Posterior cingulate gyrus (tissue), 11 donors: ENCODE data around the gene TBX2.
A peak's percentile ranks its signal among the peaks of the same experiment; 100 is the strongest.

Experiments used
- DNase-seq, 10 donors: peaks; one replicate each; pipeline versions ENCODE4 v3.0.0 to v3.0.0-alpha.2; 2020 to 2021; ENCODE audit warnings: mixed read lengths in 3 of 10
- intact Hi-C: fragments of 100-400 bp; cut with DNase I; formaldehyde crosslinking; loops from one replicate; pipeline ENCODE4 v1.15.1; 2023

Gene TBX2

DNA sequence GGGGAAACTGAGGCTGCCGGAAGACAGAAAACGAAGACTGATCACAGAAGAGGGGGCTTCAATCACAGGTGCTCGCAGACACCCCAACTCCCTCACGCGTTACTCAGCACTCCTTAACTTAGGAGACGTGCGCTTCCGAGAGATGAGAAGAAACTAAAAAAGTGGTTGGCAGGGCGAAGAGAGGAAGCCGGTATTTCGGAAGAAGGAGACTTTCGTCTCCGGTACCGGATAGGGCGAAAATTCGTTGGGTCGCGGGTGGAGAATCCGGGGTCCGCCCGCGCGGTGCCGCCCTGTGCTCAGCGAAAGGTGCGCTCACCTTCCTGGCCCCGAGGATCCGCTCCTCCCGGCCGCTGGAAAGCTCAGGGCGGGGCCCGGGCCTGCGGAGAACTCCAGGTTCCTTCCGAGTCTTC lies 917 bp upstream of the TBX2 start:
- intact Hi-C loops: no loop called here
- peak in 1 of 10 donors; percentile 46 for DNase-seq

DNA sequence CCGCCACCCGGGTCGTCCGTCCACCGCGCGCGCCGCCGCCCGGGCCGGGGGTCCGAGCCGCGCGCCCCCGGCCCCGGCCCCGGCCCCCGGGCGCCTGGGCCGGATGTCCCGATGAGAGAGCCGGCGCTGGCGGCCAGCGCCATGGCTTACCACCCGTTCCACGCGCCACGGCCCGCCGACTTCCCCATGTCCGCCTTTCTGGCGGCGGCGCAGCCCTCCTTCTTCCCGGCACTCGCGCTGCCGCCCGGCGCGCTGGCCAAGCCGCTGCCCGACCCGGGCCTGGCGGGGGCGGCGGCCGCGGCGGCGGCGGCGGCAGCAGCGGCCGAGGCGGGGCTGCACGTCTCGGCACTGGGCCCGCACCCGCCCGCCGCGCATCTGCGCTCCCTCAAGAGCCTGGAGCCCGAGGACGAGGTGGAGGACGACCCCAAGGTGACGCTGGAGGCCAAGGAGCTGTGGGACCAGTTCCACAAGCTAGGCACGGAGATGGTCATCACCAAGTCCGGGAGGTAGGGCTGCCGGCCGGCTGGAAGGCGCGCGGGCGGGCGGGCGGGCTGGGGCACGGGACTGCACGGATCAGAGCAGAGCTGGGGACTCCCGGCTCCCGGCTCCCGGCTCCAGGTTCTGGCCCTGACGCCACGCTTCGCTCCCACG lies 548 bp downstream of the TBX2 start:
- DNase-seq: peak in 3 of 10 donors; percentile 58 to 78 (median 74)
- intact Hi-C loops: no loop called here

- DNase-seq: peak in 2 of 10 donors; percentile 73 to 80
- intact Hi-C loops: no loop called here
These were observed 1.2 kb downstream of the TBX2 start for GRCh38 chr17:61400717-61401388.

DNA sequence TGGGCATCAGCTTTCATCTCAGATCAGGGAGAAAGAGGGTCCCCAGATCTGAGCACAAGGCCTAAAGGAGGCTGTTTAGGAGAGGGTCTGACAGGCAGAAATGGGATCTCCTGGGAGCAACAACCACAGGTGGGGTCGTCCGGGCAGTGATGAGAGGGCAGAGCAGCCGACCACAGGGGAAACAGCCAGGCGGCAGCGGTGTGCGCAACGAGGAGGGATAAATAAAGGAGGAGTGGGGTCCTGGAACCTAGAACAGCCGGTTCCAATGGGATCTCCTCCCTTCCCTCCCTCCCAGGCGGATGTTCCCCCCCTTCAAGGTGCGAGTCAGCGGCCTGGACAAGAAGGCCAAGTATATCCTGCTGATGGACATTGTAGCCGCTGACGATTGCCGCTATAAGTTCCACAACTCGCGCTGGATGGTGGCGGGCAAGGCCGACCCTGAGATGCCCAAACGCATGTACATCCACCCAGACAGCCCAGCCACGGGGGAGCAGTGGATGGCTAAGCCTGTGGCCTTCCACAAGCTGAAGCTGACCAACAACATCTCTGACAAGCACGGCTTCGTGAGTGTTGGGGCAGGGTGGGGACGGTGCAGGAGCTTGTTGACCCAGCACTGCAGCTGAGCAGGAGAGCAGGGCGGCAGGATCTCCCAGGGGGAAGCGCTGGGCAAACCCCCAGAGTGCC lies 1.9 kb downstream of the TBX2 start:
- intact Hi-C loops: no loop called here
- peak in 1 of 10 donors; percentile 71 for DNase-seq

DNA sequence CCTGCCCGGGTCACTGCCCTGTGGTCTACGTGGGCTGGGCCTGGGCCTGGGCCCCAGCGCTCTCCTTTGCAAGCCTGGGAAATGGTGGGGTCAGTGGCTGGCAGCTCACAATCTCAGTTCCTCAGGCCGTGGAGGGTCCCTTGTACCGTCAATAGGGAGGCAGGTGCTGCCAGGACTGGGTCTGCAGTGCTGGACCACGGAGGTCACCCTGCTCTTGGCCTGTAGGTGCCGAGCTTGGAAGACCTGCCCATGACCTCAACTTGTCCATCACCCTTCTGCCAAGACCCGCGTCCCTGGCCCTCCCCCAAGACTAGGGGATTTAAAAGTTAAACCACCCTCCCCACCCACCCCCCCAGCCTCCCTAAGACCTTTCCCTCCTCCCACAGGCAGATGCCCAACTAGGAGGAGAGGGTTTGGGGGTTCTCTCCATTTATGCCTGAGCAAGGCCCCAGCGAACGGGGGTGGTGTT lies 2.5 kb downstream of the TBX2 start:
- DNase-seq: peak in 2 of 10 donors; percentile 43 to 69
- intact Hi-C loops: no loop called here

DNA sequence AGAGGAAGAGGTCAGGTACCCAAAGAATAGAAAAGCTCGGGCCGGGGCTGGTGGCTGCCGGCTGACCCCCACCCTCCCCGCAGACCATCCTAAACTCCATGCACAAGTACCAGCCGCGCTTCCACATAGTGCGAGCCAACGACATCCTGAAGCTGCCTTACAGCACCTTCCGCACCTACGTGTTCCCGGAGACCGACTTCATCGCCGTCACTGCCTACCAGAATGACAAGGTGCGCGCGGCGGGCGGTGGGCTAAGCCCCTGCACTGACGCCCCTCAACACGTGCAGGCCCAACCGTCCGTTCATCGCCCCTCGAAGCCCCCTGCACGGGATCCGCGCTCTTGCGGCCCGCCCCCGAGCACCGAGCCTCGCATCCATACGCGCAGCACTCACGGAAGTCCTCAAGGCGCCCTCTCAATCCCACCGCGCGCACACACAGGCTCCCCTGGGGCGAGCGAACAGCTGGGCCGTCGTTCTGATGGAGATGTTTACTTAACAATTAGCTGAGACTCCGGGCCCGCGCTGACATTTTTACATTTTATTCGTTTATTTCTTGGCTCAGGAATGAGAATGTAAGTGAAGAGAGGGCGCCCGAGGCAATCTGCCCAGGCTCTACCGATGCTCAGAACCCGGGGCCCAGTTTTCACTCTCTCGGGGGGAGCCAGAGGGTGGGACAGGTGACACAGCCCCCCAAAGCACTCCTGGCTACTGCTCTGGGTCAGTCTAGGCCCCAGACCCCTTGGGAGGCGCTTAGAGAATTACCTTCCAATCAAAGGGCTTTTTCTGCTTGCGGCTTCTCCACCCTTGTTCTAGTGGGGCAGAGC lies 3.5 kb downstream of the TBX2 start:
- DNase-seq: peak in 3 of 10 donors; percentile 37 to 67 (median 62)
- intact Hi-C loops: no loop called here

GRCh38 chr17:61403801-61404662 lies 4.4 kb downstream of the TBX2 start:
- DNase-seq: peak in 4 of 10 donors; percentile 5 to 74 (median 27)
- intact Hi-C loops: no loop called here

DNA sequence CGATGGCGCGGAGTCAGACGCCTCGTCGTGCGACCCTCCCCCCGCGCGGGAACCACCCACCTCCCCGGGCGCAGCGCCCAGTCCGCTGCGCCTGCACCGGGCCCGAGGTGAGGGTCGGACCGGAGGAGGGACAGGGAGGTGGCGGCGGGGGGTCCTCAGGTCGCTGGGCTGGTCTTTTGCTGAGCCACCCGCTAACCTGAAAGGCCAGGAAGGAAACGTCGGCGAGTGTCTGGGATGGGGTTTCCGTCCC lies 4.9 kb downstream of the TBX2 start:
- intact Hi-C loops: no loop called here
- DNase-seq: peak in 1 of 10 donors; percentile 65

GRCh38 chr17:61404913-61405685 lies 5.5 kb downstream of the TBX2 start:
- peak in 5 of 10 donors; percentile 8 to 76 (median 55) for DNase-seq
- intact Hi-C loops: no loop called here

GRCh38 chr17:61405686-61406536 lies 6.3 kb downstream of the TBX2 start:
- intact Hi-C loops: no loop called here
- DNase-seq: peak in 5 of 10 donors; percentile 5 to 83 (median 58)

DNA sequence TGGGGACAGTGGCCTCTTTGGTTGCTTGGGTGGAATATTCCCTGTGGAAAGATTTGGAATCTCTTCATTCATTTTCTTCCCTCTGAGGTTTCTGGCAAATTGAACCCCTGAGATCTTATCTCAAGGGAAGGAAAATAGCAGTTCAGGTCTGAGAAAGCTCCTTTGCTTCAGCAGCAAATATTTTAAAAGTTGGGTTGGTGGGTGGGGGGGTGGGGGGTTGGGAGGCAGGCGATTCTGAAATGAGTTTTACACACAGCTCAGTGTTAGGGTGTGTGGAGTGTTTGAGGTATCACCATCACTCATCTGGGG lies 6.8 kb downstream of the TBX2 start:
- DNase-seq: no peak
- intact Hi-C loops: no loop called here

DNA sequence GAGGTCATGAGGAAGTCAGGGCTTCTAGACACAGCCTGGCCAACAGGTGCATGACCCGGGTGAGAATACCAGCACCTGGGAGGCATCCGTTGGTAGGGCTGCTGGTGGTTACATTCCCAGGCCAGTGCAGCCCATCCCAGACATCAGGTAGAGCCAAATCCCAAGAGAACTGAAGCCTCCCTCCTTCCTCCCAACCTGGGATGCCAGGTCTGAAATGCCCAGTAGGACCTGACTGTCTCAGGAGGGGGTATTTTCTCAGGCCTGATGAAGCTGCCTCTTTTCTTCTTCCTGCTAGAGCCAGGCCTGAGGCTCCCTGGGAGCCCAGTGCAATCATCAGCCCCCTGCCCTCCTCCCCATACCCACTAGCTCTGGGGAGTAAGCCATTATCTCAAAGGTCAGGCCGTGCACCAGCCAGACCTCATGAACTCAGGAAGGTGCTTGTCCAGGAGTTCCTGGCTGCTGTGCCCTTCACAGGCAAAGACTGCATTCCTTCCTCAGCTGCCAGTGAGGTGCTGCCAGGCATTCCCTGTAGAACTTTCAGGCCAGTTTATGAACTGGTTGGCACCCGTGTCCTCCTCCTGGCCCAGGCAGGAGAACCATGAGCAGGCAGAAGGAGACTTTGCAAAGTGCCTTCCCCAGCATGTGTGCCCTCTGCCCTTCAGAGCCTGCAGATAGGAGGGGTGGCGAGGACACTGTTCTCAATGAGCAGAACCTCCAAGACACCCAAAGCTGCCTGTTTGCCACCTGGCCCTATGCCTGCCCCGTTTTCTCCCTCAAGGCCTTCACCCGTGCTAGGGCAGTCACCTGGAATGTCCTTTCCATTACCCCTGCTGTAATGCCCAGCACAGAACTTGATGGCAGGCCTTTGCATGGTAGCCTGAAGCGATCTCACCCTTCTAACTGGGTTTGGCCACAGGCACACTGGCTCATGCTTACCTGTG lies 7.6 kb downstream of the TBX2 start:
- DNase-seq: peak in 5 of 10 donors; percentile 9 to 58 (median 26)
- intact Hi-C loops: no loop called here

DNA sequence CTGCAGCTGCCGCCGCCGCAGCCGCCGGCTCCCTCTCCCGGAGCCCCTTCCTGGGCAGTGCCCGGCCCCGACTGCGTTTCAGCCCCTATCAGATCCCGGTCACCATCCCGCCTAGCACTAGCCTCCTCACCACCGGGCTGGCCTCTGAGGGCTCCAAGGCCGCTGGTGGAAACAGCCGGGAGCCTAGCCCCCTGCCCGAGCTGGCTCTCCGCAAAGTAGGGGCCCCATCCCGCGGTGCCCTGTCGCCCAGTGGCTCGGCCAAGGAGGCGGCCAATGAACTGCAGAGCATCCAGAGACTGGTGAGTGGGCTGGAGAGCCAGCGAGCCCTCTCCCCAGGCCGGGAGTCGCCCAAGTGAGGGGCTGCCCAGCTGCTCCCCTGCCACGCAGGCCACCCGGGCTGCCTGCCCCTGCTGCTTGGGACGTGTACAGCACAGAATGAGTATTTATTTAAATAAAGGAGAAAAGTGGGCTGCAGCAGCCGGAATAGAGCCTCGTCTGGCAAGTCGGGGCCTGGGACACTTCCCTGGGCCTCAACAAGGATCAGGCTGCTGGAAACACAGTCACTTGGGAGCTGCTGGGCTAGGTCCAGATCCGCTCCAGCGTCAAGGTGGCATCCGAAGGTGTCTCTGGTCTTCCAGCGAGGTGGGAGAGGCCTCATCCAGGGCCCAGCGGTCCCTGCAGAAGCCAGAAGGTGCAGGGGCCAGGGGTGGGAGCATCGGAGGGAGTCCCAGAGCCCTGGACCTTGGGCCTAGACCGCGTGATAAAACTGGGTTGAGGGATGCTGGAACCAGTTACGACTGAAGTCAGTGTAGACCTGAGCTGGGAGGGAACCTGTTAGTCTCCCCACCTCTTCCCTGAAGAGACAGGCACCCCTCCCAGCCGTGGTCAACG lies 8.8 kb downstream of the TBX2 start:
- peak in 6 of 10 donors; percentile 7 to 71 (median 42) for DNase-seq
- intact Hi-C loops: no loop called here

- DNase-seq: peak in 7 of 10 donors; percentile 20 to 89 (median 68)
- intact Hi-C loops: loop anchor here (5.0 kb wide), 1 partner anchor 407 kb away; no protein-coding TSS in a partner anchor
These were observed 9.9 kb downstream of the TBX2 start for GRCh38 chr17:61409301-61410112.
